OCI-LY1 (cell line): ENCODE data around the gene NUMA1.

Experiments used
- EZH2 ChIP-seq: fragments of 200-600 bp; sonication (generic), shearing (Covaris generic); IDR thresholded peaks from 2 replicates; pipeline ENCODE4 v1.8.0; 2017; ENCODE audit warnings: borderline replicate concordance, mixed run types, mild to moderate bottlenecking, antibody characterized with exemption, low read length, moderate library complexity, mixed read lengths
- TF ChIP-seq, protein P1 (sequence below): fragments of 200-600 bp; sonication (generic), shearing (Covaris generic); IDR thresholded peaks from 2 replicates; pipeline ENCODE4 v1.5.1; 2017; ENCODE audit warnings: mild to moderate bottlenecking, antibody characterized with exemption, low read length, moderate library complexity, mixed read lengths

DNA sequence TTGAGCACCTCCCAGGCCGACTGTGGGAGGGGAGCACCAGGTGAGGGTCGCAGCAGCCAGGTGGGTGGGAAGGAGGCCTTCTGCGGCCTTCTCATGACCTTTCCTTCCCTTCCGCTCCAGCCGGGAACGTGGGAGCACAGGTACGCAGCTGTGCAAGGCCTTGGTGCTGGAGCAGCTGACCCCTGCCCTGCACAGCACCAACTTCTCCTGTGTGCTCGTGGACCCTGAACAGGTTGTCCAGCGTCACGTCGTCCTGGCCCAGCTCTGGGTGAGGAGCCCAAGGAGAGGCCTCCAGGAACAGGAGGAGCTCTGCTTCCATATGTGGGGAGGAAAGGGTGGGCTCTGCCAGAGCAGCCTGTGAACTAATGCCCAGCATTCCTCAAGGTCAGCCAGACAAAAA, 79.1 kb downstream of the NUMA1 start:
- TF ChIP-seq, protein P1, sequence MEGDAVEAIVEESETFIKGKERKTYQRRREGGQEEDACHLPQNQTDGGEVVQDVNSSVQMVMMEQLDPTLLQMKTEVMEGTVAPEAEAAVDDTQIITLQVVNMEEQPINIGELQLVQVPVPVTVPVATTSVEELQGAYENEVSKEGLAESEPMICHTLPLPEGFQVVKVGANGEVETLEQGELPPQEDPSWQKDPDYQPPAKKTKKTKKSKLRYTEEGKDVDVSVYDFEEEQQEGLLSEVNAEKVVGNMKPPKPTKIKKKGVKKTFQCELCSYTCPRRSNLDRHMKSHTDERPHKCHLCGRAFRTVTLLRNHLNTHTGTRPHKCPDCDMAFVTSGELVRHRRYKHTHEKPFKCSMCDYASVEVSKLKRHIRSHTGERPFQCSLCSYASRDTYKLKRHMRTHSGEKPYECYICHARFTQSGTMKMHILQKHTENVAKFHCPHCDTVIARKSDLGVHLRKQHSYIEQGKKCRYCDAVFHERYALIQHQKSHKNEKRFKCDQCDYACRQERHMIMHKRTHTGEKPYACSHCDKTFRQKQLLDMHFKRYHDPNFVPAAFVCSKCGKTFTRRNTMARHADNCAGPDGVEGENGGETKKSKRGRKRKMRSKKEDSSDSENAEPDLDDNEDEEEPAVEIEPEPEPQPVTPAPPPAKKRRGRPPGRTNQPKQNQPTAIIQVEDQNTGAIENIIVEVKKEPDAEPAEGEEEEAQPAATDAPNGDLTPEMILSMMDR = no peak
- no peak for TF ChIP-seq EZH2
